Inferior parietal cortex (tissue), 1 donor: ENCODE data around the gene KRT37.
"Not testable (repeated sequence)": the region's sequence is repeated elsewhere in the genome, so short reads cannot be mapped to it uniquely, and the experiment has no call there.

ENCODE experiments used
- DNase-seq: peaks from one replicate; pipeline ENCODE4 v3.0.0-alpha.2; 2016; ENCODE audit errors: extremely low spot score

KRT37 gene

GRCh38 chr17:41434415-41434814 is 10.0 kb upstream of the KRT37 start:
- DNase-seq: no peak

DNA sequence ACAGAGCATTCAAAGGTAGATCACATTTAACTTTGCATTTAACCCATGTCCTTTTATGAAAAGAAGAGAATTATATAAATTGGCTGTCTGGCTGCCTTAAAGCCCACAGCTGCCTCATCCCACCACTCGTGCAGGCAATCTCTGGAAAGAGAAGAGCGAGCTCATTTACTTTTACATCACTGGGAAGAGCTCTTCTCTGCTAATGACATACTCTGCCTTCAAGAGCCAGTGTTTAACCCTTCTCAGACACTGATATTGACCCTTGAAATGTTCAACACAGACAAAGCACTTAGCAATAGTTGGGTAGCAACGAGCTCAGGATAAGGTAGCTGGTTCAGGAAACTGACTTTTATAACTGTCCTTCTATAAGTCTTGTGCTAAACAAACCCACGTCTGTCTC is 9.6 kb upstream of the KRT37 start:
- DNase-seq: no peak

GRCh38 chr17:41433586-41433985 is 9.2 kb upstream of the KRT37 start:
- no peak for DNase-seq

- not testable (repeated sequence) for DNase-seq
These were observed 6.0 kb upstream of the KRT37 start for GRCh38 chr17:41430376-41430775.

DNA sequence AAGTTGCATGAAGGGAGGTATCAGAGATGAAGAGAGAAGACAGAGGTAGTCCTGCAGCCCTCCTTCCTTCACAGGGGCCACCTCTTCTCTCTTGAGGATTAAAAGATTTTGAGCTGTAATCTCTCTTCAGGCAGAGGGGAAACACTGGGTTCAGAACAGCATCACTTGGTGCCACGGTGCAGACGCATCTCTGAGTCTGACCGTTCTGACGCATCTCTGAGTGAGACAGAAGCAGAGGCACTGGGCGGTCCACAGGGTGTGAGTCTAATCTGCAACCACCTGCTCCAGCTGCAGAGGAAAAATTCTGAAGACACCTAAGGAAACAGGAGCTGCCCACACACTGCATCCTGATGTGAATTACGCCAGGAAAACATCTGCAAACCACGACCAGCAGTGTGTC is 5.3 kb upstream of the KRT37 start:
- DNase-seq: no peak

DNA sequence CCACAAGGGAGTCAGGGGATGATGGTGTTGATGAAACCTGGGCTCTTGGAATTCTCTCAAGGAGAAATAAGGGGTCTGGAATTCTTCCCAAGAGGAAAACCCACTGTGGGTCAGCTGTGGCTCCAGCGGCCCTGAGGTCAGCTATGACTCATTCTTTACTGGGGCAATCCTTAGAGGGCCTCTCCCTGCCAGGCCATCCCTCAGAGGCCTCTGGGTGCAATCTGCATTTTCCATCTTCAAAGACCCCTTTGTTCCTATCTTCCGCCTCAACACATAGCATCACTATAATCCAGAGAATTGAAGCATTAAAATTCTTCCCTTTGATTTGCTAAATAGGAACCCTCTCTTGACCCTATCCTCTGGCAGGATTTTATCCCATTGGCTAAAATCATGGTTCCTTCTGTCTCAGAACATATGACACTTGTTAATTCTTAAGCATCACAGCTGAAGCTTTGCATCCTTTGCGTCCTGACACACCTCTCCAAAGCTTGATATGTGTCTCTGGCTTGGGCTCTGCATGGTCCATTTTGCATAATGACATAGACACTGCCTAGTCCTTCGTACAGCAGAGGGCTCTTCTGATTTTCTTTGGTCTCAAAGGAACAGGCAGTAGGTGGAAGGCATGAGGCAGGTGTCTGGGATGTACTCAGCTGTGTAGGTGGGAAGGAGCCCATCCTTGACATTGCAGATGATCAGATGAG is 4.4 kb upstream of the KRT37 start:
- DNase-seq: no peak

DNA sequence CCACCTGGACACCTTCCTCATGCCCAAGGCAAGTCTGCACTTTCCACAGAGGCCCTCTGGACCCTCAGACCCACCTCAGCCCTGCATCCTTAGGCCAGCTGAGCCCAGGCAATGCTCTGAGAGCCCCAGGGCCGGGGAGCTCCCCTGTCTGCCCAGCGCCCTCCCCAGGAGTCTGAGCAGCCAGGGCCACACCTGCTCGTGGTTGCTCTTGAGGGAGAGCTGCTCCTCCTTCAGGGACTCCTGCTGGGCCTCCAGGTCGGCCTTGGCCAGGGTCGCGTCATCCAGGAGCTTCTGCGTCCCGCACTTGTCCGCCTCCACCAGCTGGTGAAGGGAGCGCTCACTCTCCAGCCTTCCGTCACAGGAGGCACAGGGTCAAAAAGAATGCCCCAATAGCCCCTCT is 1.8 kb downstream of the KRT37 start:
- not testable (repeated sequence) for DNase-seq

GRCh38 chr17:41421617-41422016 is 2.8 kb downstream of the KRT37 start:
- no peak for DNase-seq

GRCh38 chr17:41421116-41421515 is 3.3 kb downstream of the KRT37 start:
- DNase-seq: no peak

GRCh38 chr17:41420134-41420533 is 4.3 kb downstream of the KRT37 start:
- DNase-seq: no peak

GRCh38 chr17:41419716-41420115 is 4.7 kb downstream of the KRT37 start:
- no peak for DNase-seq

DNA sequence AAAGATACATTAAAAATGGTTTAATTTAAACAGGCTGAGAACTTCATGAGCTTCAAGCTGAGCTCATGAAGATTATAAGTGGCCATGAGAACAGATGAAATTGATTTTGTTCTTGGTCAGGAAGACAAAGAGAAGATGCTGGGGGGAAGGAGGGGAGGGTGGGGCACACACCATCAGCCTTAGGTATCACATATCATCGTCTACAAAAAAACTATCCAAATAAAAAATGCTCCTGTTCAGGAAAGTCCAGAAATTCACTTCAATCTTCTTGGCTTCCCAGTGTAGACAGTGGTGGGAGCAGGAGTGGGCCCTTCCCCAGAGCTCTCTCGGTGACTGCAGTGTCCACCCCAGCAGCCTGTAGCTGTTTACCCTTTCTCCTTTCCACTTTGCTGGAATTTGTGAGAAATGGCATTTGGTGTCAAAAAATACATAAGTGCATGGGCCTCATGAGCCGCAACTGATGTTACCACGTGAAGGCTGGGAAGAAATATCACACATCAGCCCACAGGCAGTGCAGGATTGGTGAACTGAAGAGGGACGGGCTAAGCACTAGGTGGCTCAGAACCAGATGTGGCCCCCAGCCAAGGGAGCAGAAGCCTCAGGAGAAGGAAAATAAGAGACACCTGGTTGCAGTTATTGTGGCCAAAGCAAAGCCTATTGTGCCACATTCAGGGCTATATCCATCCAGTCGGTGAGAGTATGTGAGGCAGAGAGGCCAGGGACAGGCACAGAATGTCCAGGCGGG is 6.1 kb downstream of the KRT37 start:
- no peak for DNase-seq

DNA sequence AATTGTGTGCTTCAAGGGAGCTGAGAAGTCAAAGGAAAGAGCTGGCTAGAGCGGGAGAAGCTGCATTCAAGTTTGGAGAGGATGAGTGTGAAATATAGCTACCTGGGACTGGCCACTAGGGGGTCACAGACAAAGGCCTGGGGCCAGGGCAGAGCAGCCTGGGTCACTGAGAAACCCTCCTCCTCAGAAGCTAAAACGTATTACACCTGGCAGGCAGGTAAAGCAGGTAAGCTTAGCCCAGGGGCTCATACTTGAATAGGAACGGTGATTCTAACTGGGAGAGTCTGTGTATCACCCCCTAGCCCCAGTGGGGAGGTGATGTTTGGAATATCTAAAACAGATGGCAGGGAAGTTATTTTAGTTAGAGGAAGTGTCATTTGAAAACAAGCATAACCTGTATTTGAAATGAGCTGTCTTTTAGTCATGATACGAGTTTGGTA is 6.8 kb downstream of the KRT37 start:
- DNase-seq: no peak

DNA sequence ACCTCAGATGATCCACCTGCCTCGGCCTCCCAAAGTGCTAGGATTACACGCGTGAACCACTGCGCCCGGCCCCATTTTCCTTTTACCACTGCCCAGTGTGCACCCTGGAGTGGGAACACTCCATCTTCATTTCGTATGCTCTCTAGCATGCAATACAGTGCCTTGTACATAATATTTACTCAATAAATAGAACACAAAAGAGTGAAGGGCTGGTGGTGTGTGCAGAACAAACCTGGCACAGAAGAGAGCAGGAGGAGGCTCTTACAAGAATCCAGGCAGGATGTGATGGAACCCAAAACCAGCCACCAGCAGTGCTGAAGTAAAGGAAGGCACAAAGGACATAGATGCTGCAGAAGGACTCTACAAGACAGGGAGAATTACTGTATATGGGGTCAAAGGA is 7.3 kb downstream of the KRT37 start:
- no peak for DNase-seq

DNA sequence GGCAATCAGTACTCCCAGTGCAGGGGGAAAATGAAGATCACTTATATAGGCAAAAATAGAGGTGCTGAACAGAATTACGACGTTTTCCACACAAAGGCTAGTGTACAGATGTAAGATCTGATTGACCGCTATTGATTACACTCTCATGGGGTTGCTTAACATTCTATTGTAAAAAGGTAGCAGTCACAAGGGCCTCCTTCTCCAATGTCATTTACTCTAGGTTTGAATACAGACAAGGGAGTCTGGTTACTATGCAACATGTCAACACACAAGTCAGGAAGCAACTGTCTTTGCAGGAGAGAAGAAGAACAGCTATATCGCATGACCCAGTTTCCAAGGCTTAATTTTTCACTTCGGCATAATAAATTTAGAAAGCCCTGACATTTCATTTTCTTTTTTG is 7.9 kb downstream of the KRT37 start:
- DNase-seq: no peak

DNA sequence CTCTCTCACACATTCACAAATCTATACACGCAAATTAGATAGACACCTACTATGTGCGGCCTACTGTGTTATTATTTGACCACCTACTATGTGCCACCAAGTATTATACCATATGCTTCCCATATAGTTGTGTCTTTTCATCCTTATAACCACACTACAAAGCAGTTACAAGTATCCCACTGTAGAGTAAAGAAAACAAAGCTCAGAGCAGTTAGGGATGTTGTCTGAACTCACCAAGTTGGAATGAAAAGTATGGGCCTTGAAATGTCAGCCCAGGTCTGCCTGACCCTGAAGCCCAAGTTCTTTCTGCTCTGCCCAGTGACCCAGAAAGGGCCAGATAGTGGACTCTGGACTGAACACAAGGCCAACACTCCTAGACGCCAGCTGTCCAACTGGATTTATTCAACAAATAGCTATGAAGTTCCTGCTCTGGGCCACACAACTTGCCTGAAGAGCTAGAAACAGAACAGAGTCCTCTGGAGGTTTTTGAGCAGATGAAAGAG is 8.5 kb downstream of the KRT37 start:
- no peak for DNase-seq

- no peak for DNase-seq
These were observed 9.0 kb downstream of the KRT37 start for GRCh38 chr17:41415411-41415810.

DNA sequence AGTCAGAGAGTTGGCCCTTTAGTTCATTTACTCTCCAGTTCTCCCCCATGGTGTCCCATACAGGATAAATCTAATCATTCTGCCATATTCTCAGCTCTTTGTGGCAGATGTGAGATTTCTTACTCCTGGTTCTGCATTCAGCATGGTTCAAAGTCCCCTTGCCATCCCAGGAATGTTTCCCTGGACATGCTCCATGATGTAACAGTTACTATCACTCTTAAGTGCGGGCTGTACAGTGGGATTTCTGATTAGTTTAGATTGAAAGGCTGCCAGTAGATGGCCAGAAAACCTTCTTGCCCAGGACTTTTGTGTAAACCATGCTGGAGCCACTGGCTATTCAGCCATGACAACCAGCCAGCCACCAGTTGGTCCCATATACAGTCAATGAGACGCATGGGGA is 10.4 kb downstream of the KRT37 start:
- DNase-seq: no peak

DNA sequence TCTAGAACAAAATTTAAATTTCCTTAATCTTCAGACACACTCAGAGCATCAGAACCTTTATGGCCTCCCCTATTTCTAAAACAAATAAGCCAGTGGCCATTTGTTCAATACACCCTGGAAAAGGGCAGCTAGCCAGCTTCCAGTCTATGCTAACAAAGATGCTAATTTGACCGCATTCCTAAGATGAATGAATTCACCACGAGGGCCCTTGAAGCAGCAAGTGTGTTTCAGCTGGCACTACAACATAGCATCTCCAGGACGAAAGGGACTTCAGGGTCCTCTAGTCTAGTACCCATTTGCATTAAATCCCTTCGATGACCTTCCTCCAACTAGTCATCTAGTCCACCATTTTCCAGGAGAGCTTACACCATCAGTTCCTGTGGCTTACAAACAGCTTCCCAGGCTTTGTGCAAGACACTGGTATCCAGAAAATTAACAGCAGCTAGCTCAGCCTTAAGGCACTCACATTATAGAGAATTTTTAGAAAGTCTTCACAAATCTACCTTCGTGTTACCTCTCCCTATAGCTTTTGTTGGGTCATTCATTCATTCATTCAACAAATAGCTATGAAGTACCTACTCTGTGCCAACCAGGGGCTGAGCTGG is 10.9 kb downstream of the KRT37 start:
- DNase-seq: no peak

- DNase-seq: no peak
These were observed 13.1 kb downstream of the KRT37 start for GRCh38 chr17:41411072-41411840.

- no peak for DNase-seq
These were observed 17.2 kb downstream of the KRT37 start for GRCh38 chr17:41407226-41407625.

GRCh38 chr17:41406205-41406604 is 18.2 kb downstream of the KRT37 start:
- no peak for DNase-seq
